Stomach (tissue), 9 donors: ENCODE data around the gene HIVEP1. TPM values are rescaled to one million over a fixed set of nuclear protein-coding genes. Genes with fewer than 3 reads are reported as not detected.

Source experiments
- DNase-seq, 2 donors: peaks; one replicate each; pipeline versions ENCODE4 v3.0.0 to v3.0.0-alpha.2; 2013 to 2019
- H3K27ac ChIP-seq, 5 donors: fragments of 200-600 bp in 4 of 5; sonication (generic) in 4 of 5; one replicate each; pipeline ENCODE4 v1.5.1; 2013 to 2019; ENCODE audit warnings: mild to moderate bottlenecking in 1 of 5, moderate library complexity in 1 of 5
- H3K27me3 ChIP-seq, 3 donors: fragments of 200-600 bp; sonication (generic); one replicate each; pipeline ENCODE4 v1.5.1; 2017 to 2019; ENCODE audit warnings: mixed run types in 1 of 3
- H3K36me3 ChIP-seq, 4 donors: fragments of 200-600 bp; sonication (generic); 1 replicate in 3 of 4; 2 replicates in 1 of 4; pipeline ENCODE4 v1.5.1; 2016 to 2019
- H3K4me1 ChIP-seq, 4 donors: fragments of 200-600 bp; sonication (generic); one replicate each; pipeline ENCODE4 v1.5.1; 2016 to 2019
- H3K4me3 ChIP-seq, 4 donors: fragments of 200-600 bp; sonication (generic) in 3 of 4; one replicate each; pipeline ENCODE4 v1.5.1; 2016 to 2019; ENCODE audit warnings: mild to moderate bottlenecking in 1 of 4
- H3K9me3 ChIP-seq, 4 donors: fragments of 200-600 bp; sonication (generic); one replicate each; pipeline ENCODE4 v1.5.1; 2016 to 2019
- CTCF ChIP-seq, 7 experiments: fragments of 450-650 bp in 4 of 7; fragments of 200-600 bp in 3 of 7; sonication (generic) in 3 of 7; IDR thresholded peaks; one replicate each; pipeline ENCODE4 v1.5.1; 2016 to 2019; ENCODE audit warnings: antibody characterized with exemption in 7 of 7, control low read depth in 2 of 7, mild to moderate bottlenecking in 1 of 7
- EP300 ChIP-seq: sonication (generic); formaldehyde crosslinking; IDR thresholded peaks from one replicate; pipeline ENCODE4 v1.6.1; 2017; ENCODE audit warnings: antibody characterized with exemption
- POLR2A ChIP-seq, 4 donors: fragments of 450-650 bp; IDR thresholded peaks; one replicate each; pipeline ENCODE4 v1.6.1; 2016; ENCODE audit warnings: antibody characterized with exemption in 4 of 4, control low read depth in 2 of 4, mild to moderate bottlenecking in 1 of 4, moderate library complexity in 1 of 4
- POLR2AphosphoS5 ChIP-seq, 3 donors: sonication (generic); formaldehyde crosslinking; IDR thresholded peaks; one replicate each; pipeline ENCODE4 v1.6.1; 2016; ENCODE audit warnings: antibody characterized with exemption in 3 of 3
- WGBS, 5 donors: extraction: QIAGEN DNeasy Blood & Tissue Kit in 3 of 5; methylation state at CpG; one replicate each; pipeline versions ENCODE4 v1.1.5 to v1.1.7; 2013 to 2018; 5-methylcytosine and 5-hydroxymethylcytosine counted together
- intact Hi-C: fragments of 100-400 bp; cut with DNase I; formaldehyde crosslinking; loops from one replicate; pipeline ENCODE4 v1.15.1; 2023; ENCODE audit warnings: low total_unique reads
- polyA plus RNA-seq, 3 donors: library from polyadenylated mRNA; stranded (reverse); fragments of 200-250 nt; gene quantifications; one replicate each; pipeline ENCODE4 v1.2.3, GENCODE V29; 2013
- total RNA-seq, 5 donors: library from RNA; depleted of rRNA; stranded (reverse); fragments of >200 nt; gene quantifications; one replicate each; pipeline versions ENCODE4 v1.1.0 to v1.2.3, GENCODE V29; 2014 to 2016
- donor health status: healthy with polysubstance abuse.
- donor health status: Bipolar disorder and iron deficiency.
- donor health status: healthy.

The HIVEP1 gene
- total and polyA plus RNA-seq, 8 donors, result 2.0 to 19.6 (median 14.1) TPM

- intact Hi-C loops, result no loop called here
- Histone ChIP-seq H3K4me1 (peaks cover 0 to 16% (median 3%) of the 10 kb centered on the region in 4 donors), H3K9me3 (no peaks in the 10 kb centered on the region), H3K4me3 (no peak overlapping the region), H3K27me3 (no peaks in the 10 kb centered on the region), H3K36me3 (peaks cover 12 to 33% (median 23%) of the 10 kb centered on the region in 4 donors), H3K27ac (no peak overlapping the region)
- DNase-seq, result no peak
- TF ChIP-seq POLR2AphosphoS5 (IDR thresholded peaks at IDR 0.05), result no peak
- TF ChIP-seq POLR2A (IDR thresholded peaks at IDR 0.05), result no peak
- no peak for TF ChIP-seq EP300
- no peak for TF ChIP-seq CTCF (IDR thresholded peaks at IDR 0.05)
- WGBS, 5 donors, result 94 to 100% (median 98%) methylated on average over 4 of the region's 4 CpGs
Measured at GRCh38 chr6:12138936-12139335, 126.8 kb downstream of the HIVEP1 start.

GRCh38 chr6:12147557-12148316 is 135.6 kb downstream of the HIVEP1 start:
- H3K27me3 ChIP-seq, result no peaks in the 10 kb centered on the region
- TF ChIP-seq EP300, result no peak
- no peak for TF ChIP-seq POLR2AphosphoS5 (IDR thresholded peaks at IDR 0.05)
- no peak for TF ChIP-seq POLR2A (IDR thresholded peaks at IDR 0.05)
- no peak for TF ChIP-seq CTCF (IDR thresholded peaks at IDR 0.05)
- peaks cover 0 to 4% (median 0%) of the 10 kb centered on the region in 4 donors for H3K36me3 ChIP-seq
- H3K27ac ChIP-seq, result no peak overlapping the region
- intact Hi-C loops, result no loop called here
- no peak for DNase-seq
- peaks cover 0 to 21% (median 0%) of the 10 kb centered on the region in 4 donors for H3K4me1 ChIP-seq
- H3K4me3 ChIP-seq, result no peak overlapping the region
- H3K9me3 ChIP-seq, result no peaks in the 10 kb centered on the region
- 73 to 88% (median 86%) methylated on average over 6 of the region's 6 CpGs for WGBS, 5 donors

GRCh38 chr6:12148317-12148801 is 136.2 kb downstream of the HIVEP1 start:
- Histone ChIP-seq H3K9me3 (no peaks in the 10 kb centered on the region), H3K27ac (no peak overlapping the region), H3K27me3 (no peaks in the 10 kb centered on the region), H3K4me3 (no peak overlapping the region), H3K4me1 (peaks cover 0 to 21% (median 0%) of the 10 kb centered on the region in 4 donors), H3K36me3 (peaks cover 0 to 4% (median 0%) of the 10 kb centered on the region in 4 donors)
- intact Hi-C loops, result no loop called here
- TF ChIP-seq POLR2A (IDR thresholded peaks at IDR 0.05) (no peak), CTCF (IDR thresholded peaks at IDR 0.05) (no peak), EP300 (no peak), POLR2AphosphoS5 (IDR thresholded peaks at IDR 0.05) (no peak)
- no peak for DNase-seq
- WGBS, 5 donors, result 33 to 61% (median 58%) methylated on average over 3 of the region's 3 CpGs

GRCh38 chr6:12148841-12149240 is 136.7 kb downstream of the HIVEP1 start:
- Histone ChIP-seq H3K27ac (no peak overlapping the region), H3K36me3 (peaks cover 0 to 4% (median 0%) of the 10 kb centered on the region in 4 donors), H3K27me3 (no peaks in the 10 kb centered on the region), H3K4me3 (no peak overlapping the region), H3K4me1 (peaks cover 0 to 21% (median 0%) of the 10 kb centered on the region in 4 donors), H3K9me3 (no peaks in the 10 kb centered on the region)
- intact Hi-C loops, result no loop called here
- no peak for TF ChIP-seq POLR2AphosphoS5 (IDR thresholded peaks at IDR 0.05)
- no peak for TF ChIP-seq POLR2A (IDR thresholded peaks at IDR 0.05)
- TF ChIP-seq CTCF (IDR thresholded peaks at IDR 0.05), result no peak
- no peak for TF ChIP-seq EP300
- 48 to 62% (median 51%) methylated on average over 4 of the region's 4 CpGs for WGBS, 5 donors
- DNase-seq, result no peak
